H9 (cell line): ENCODE measurements around the gene CHL1. TPM values are rescaled to one million over a fixed set of nuclear protein-coding genes. Genes with fewer than 3 reads are reported as not detected.

Experiments
- DNase-seq: peaks from one replicate; pipeline ENCODE4 v3.0.0-alpha.2; 2017
- H2AFZ ChIP-seq: one replicate; pipeline ENCODE4 v1.6.1; 2013; ENCODE audit warnings: mild to moderate bottlenecking, low read length, control low read depth, moderate library complexity
- H2AK5ac ChIP-seq: 2 replicates; pipeline ENCODE4 v1.6.1; 2013; ENCODE audit warnings: low read length, control low read depth, mixed read lengths; ENCODE audit not compliant: insufficient read length
- H2BK120ac ChIP-seq: one replicate; pipeline ENCODE4 v1.6.1; 2013; ENCODE audit warnings: low read depth, mild to moderate bottlenecking, low read length, control low read depth, inconsistent platforms; ENCODE audit not compliant: poor library complexity, severe bottlenecking
- H2BK12ac ChIP-seq: 2 replicates; pipeline ENCODE4 v1.6.1; 2013; ENCODE audit warnings: low read length, control low read depth, mixed read lengths, low read depth; ENCODE audit not compliant: insufficient read length
- H2BK15ac ChIP-seq: 2 replicates; pipeline ENCODE4 v1.6.1; 2013; ENCODE audit warnings: low read depth, low read length, control low read depth
- H2BK20ac ChIP-seq: one replicate; pipeline ENCODE4 v1.6.1; 2013; ENCODE audit warnings: low read depth, mild to moderate bottlenecking, low read length, control low read depth, inconsistent platforms; ENCODE audit not compliant: poor library complexity, severe bottlenecking
- H2BK5ac ChIP-seq: 2 replicates; pipeline ENCODE4 v1.6.1; 2013; ENCODE audit warnings: low read length, control low read depth, mixed read lengths; ENCODE audit not compliant: insufficient read length
- H3K14ac ChIP-seq: 2 replicates; pipeline ENCODE4 v1.6.1; 2013; ENCODE audit warnings: low read length, control low read depth; ENCODE audit not compliant: insufficient read depth
- H3K18ac ChIP-seq: 2 replicates; pipeline ENCODE4 v1.6.1; 2013; ENCODE audit warnings: low read depth, mild to moderate bottlenecking, mixed read lengths, low read length, control low read depth; ENCODE audit not compliant: insufficient read length
- H3K23ac ChIP-seq: 2 replicates; pipeline ENCODE4 v1.6.1; 2013; ENCODE audit warnings: low read length, control low read depth, mixed read lengths, low read depth; ENCODE audit not compliant: insufficient read length
- H3K23me2 ChIP-seq: 2 replicates; pipeline ENCODE4 v1.6.1; 2013; ENCODE audit warnings: low read depth, mild to moderate bottlenecking, mixed read lengths, low read length, control low read depth; ENCODE audit not compliant: insufficient read length, poor library complexity, severe bottlenecking
- H3K27ac ChIP-seq: 2 replicates; pipeline ENCODE4 v1.5.1; 2013; ENCODE audit warnings: low read length, control low read depth, mixed read lengths, low read depth; ENCODE audit not compliant: insufficient read length
- H3K27me3 ChIP-seq: 2 replicates; pipeline ENCODE4 v1.6.1; 2013; ENCODE audit warnings: low read length, control low read depth, inconsistent platforms; ENCODE audit not compliant: insufficient read depth
- H3K4ac ChIP-seq: 2 replicates; pipeline ENCODE4 v1.6.1; 2013; ENCODE audit warnings: low read depth, mild to moderate bottlenecking, control low read depth, inconsistent platforms, low read length, moderate library complexity
- H3K4me1 ChIP-seq: 2 replicates; pipeline ENCODE4 v1.6.1; 2013; ENCODE audit warnings: low read length, control low read depth, inconsistent platforms; ENCODE audit not compliant: insufficient read depth
- H3K4me2 ChIP-seq: 2 replicates; pipeline ENCODE4 v1.6.1; 2013; ENCODE audit warnings: low read length, control low read depth, mixed read lengths; ENCODE audit not compliant: insufficient read length, insufficient read depth
- H3K56ac ChIP-seq: 2 replicates; pipeline ENCODE4 v1.6.1; 2013; ENCODE audit warnings: low read depth, mild to moderate bottlenecking, mixed read lengths, low read length, control low read depth; ENCODE audit not compliant: insufficient read length
- H3K79me1 ChIP-seq: 2 replicates; pipeline ENCODE4 v1.6.1; 2013; ENCODE audit warnings: low read depth, mild to moderate bottlenecking, moderate library complexity, low read length, control low read depth, inconsistent platforms; ENCODE audit not compliant: insufficient read depth, poor library complexity, severe bottlenecking
- H3K79me2 ChIP-seq: 2 replicates; pipeline ENCODE4 v1.6.1; 2013; ENCODE audit warnings: low read length, control low read depth, inconsistent platforms; ENCODE audit not compliant: insufficient read depth
- H3K9ac ChIP-seq: 2 replicates; pipeline ENCODE4 v1.6.1; 2013; ENCODE audit warnings: low read length, control low read depth, mixed read lengths; ENCODE audit not compliant: insufficient read length; ENCODE audit errors: extremely low read depth
- H3K9me3 ChIP-seq: one replicate; pipeline ENCODE4 v1.6.1; 2013; ENCODE audit warnings: low read depth, low read length, inconsistent platforms; ENCODE audit not compliant: control insufficient read depth
- H3T11ph ChIP-seq: one replicate; pipeline ENCODE4 v1.6.1; 2013; ENCODE audit warnings: mild to moderate bottlenecking, low read length, control low read depth, inconsistent platforms
- H4K20me1 ChIP-seq: one replicate; pipeline ENCODE4 v1.6.1; 2013; ENCODE audit not compliant: control insufficient read depth, insufficient read length, insufficient read depth
- H4K5ac ChIP-seq: 2 replicates; pipeline ENCODE4 v1.6.1; 2013; ENCODE audit warnings: low read depth, mild to moderate bottlenecking, mixed read lengths, low read length, control low read depth; ENCODE audit not compliant: insufficient read length
- H4K8ac ChIP-seq: replicated peaks from 2 replicates; pipeline ENCODE4 v1.6.1; 2013; ENCODE audit warnings: low read length, control low read depth, mixed read lengths, low read depth; ENCODE audit not compliant: insufficient read length
- H4K91ac ChIP-seq: 2 replicates; pipeline ENCODE4 v1.6.1; 2013; ENCODE audit warnings: low read depth, mild to moderate bottlenecking, moderate library complexity, mixed read lengths, low read length, control low read depth; ENCODE audit not compliant: insufficient read length
- H3K27ac Mint-ChIP-seq, 3 experiments: 2 replicates in 2 of 3; 3 replicates in 1 of 3; pipeline ENCODE4 v1.8.0; 2020 to 2021; ENCODE audit warnings: mixed read lengths in 3 of 3, mild to moderate bottlenecking in 1 of 3, moderate library complexity in 1 of 3
- H3K27me3 Mint-ChIP-seq: 2 replicates; pipeline ENCODE4 v1.8.0; 2021; ENCODE audit warnings: low read depth, mild to moderate bottlenecking, moderate library complexity, mixed read lengths
- H3K36me3 Mint-ChIP-seq, 3 experiments: 2 replicates in 2 of 3; 3 replicates in 1 of 3; pipeline ENCODE4 v1.8.0; 2020 to 2021; ENCODE audit warnings: low read depth in 3 of 3, mixed read lengths in 3 of 3; ENCODE audit not compliant: insufficient read depth in 1 of 3
- H3K4me1 Mint-ChIP-seq, 2 experiments: 2 replicates each; pipeline ENCODE4 v1.8.0; 2020; ENCODE audit warnings: mixed read lengths in 2 of 2
- H3K4me3 Mint-ChIP-seq, 2 experiments: 2 replicates in 1 of 2; 3 replicates in 1 of 2; pipeline ENCODE4 v1.8.0; 2020 to 2021; ENCODE audit warnings: mild to moderate bottlenecking in 2 of 2, mixed read lengths in 2 of 2, moderate library complexity in 1 of 2
- H3K9me3 Mint-ChIP-seq, 2 experiments: 2 replicates in 1 of 2; 3 replicates in 1 of 2; pipeline ENCODE4 v1.8.0; 2020; ENCODE audit warnings: mild to moderate bottlenecking in 2 of 2, mixed read lengths in 2 of 2, moderate library complexity in 1 of 2
- total RNA-seq: library from RNA; stranded (reverse); gene quantifications from 2 replicates; pipeline ENCODE4 v1.2.1, GENCODE V29; 2021
- TF ChIP-seq, protein P1 (sequence below): fragments of 200-600 bp; sonication (generic); conservative IDR thresholded peaks from 3 replicates; pipeline ENCODE4 v1.8.0; 2021; ENCODE audit warnings: antibody characterized with exemption, mild to moderate bottlenecking

The CHL1 gene
- total RNA-seq, 1 experiment from 2014 or later: not detected

DNA sequence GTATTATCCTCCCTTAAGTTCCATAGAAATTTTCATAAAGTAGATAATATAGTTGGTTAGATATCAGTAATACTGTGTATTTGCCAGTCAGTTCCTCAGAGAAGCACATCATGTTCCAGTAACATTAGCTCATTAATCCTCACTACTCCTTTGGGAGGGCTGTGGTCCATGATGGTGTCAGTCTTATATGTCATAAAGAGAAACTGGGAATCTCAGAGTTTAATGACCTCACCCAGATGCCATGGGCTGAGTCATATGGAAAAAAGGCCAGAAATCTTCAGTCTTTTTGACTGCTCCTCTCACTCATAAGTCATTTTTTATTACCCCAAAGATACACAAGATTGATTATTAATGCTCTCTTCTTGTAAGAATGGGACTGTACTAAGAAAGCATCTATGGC lies 188.6 kb downstream of the CHL1 start:
- no peak overlapping the region for H2BK120ac ChIP-seq
- no peaks in the 10 kb centered on the region for H3K79me1 ChIP-seq
- H3K4me1 ChIP-seq: no peaks in the 10 kb centered on the region
- no peak overlapping the region for H3K4ac ChIP-seq
- no peak overlapping the region for H4K5ac ChIP-seq
- no peak overlapping the region for H2AFZ ChIP-seq
- no peak overlapping the region for H2BK5ac ChIP-seq
- no peak overlapping the region for H3T11ph ChIP-seq
- no peak for DNase-seq
- H3K4me2 ChIP-seq: no peak overlapping the region
- Mint-ChIP-seq H3K36me3 (no peaks in the 10 kb centered on the region), H3K27ac (no peak overlapping the region), H3K4me3 (no peak overlapping the region), H3K9me3 (no peaks in the 10 kb centered on the region), H3K27me3 (peaks cover 2% of the 10 kb centered on the region), H3K4me1 (0 out of 4 replicates have a peak, but pooled peaks cover 0 to 3% of the 10 kb centered on the region in 2 experiments)
- H3K56ac ChIP-seq: no peak overlapping the region
- no peak overlapping the region for H3K9ac ChIP-seq
- H2BK12ac ChIP-seq: no peak overlapping the region
- H3K14ac ChIP-seq: no peak overlapping the region
- H3K27me3 ChIP-seq: no peaks in the 10 kb centered on the region
- H3K23me2 ChIP-seq: no peaks in the 10 kb centered on the region
- H4K8ac ChIP-seq: no peak overlapping the region
- H3K18ac ChIP-seq: no peak overlapping the region
- no peaks in the 10 kb centered on the region for H4K20me1 ChIP-seq
- TF ChIP-seq, protein P1, sequence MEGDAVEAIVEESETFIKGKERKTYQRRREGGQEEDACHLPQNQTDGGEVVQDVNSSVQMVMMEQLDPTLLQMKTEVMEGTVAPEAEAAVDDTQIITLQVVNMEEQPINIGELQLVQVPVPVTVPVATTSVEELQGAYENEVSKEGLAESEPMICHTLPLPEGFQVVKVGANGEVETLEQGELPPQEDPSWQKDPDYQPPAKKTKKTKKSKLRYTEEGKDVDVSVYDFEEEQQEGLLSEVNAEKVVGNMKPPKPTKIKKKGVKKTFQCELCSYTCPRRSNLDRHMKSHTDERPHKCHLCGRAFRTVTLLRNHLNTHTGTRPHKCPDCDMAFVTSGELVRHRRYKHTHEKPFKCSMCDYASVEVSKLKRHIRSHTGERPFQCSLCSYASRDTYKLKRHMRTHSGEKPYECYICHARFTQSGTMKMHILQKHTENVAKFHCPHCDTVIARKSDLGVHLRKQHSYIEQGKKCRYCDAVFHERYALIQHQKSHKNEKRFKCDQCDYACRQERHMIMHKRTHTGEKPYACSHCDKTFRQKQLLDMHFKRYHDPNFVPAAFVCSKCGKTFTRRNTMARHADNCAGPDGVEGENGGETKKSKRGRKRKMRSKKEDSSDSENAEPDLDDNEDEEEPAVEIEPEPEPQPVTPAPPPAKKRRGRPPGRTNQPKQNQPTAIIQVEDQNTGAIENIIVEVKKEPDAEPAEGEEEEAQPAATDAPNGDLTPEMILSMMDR: no peak
- H4K91ac ChIP-seq: no peak overlapping the region
- no peak overlapping the region for H3K23ac ChIP-seq
- no peak overlapping the region for H3K27ac ChIP-seq
- no peak overlapping the region for H2AK5ac ChIP-seq
- H2BK15ac ChIP-seq: no peak overlapping the region
- no peak overlapping the region for H2BK20ac ChIP-seq
- H3K9me3 ChIP-seq: no peaks in the 10 kb centered on the region
- no peaks in the 10 kb centered on the region for H3K79me2 ChIP-seq
